ENCODE data around the gene SH2D3A.

SH2D3A gene

DNA sequence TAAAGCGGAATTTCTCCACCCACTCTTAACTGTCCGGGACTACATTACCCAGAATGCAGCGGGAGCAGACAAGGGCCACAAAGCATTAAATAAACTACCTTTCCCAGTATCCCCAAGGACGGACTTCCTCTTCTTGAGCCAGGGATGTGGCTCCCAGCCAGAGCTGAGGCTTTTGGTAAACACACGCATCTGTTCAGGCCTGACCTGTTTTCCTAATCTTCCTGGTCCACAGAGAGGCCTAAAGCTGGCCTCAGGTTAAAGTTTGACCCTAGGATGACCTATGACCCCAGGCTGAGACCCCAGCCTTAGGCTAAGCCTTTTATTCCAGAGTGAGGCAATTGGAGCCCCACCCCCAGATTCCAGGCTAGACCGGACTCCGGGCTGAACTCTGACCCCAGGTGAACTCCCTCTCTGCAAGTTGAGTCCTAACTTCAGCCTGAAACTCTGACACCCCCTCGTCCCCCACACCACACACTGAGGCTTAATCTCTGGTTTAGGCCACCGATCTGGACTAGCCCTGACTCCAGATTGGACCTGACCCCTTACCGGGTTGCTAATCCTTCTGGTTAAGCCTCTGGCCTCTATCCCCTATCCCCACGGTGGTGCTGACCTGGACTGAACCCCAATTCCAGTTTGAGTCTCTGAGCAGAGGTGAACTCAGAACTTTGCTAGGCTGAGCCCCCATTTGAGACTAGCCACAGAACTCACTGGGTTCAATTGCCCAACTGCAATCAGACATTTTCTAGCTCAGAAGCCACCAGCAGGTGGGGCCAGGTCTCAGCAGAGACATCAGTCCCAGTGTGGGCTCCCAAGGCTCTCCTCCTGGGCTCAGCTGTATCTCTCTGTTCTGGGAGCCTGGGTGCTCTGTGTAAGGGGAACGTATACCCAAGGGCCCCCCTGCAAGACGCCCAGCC, 29.1 kb downstream of the SH2D3A start:
- Histone ChIP-seq H3K36me3 (peaks cover 19% of the 10 kb centered on the region), H3K4me3 (ENCODE audit: low read depth in 1 of 2, low read length in 1 of 2) (peak overlapping the region; percentile 81 to 99), H3K9me3 (no peaks in the 10 kb centered on the region), H3K4me1 (ENCODE audit: control insufficient read depth in 1 of 2, insufficient read depth in 1 of 2, low read depth in 1 of 2, low read length in 1 of 2) (peaks cover 53 to 59% of the 10 kb centered on the region in 2 experiments), H3K27ac (peak overlapping the region; percentile 91), H3K27me3 (peaks cover 36% of the 10 kb centered on the region)
- peak; percentile 28 for TF ChIP-seq CTCF (IDR thresholded peaks at IDR 0.05)

DNA sequence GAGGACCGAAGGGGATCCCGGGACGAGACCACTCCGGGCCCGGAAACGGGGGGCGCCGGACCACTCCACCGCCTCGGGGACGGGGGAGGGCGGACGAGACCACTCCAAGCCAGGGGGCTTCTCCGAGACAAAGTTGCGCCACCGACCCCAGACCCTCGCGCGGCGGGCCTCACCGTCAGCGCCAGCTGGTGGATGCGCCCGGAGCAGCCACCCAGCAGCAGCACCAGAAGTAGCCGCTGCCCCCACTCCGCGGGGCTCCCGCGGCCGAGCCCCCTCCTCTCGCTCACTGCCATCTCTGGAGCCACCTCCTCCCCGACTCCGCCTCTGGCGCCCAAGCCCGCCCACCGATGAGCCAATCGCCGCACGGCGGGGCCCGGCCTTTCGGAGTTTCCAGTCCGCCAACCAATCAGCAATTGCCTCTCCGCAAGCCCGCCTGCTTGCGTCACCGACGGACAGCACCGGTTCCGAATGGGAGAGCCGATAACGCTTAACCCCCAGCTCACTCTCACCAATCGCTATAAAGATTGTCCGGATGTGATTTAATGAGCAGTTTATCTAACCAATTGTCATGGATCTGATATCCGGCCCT, 29.9 kb downstream of the SH2D3A start, which contains the start of gene GPR108:
TSS of gene GPR108 (minus strand) at position 297 of the 589 bp plus-strand sequence. CDS start at position 293, 4 bp downstream.
- Histone ChIP-seq H3K27me3 (peaks cover 28% of the 10 kb centered on the region), H3K27ac (peak within 1 kb of the TSS; percentile 91), H3K4me1 (ENCODE audit: control insufficient read depth in 1 of 2, insufficient read depth in 1 of 2, low read depth in 1 of 2, low read length in 1 of 2) (peaks cover 53 to 59% of the 10 kb centered on the region in 2 experiments), H3K4me3 (ENCODE audit: low read depth in 1 of 2, low read length in 1 of 2) (peak within 1 kb of the TSS; percentile 81 to 99), H3K36me3 (peaks cover 27% of the 10 kb centered on the region), H3K9me3 (no peaks in the 10 kb centered on the region)
- TF ChIP-seq CTCF (IDR thresholded peaks at IDR 0.05) = peak; percentile 37

DNA sequence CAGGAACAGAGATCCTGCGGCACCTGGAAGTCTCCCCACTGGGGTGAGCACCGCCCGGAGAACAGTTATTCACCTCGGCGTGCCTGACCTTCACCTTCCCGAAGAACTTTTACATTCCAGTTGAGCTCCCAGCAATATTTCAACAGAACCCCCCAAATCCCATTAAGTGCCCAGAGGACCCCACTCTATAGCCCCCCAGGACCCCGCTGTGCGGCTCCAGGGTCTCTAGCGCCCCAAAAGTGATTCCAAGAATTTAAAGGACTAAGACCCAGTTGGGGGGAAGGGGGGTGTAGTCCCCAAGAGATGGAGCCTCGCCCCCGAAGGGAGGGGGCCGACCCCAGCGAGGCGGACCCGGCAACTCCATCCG, 30.3 kb downstream of the SH2D3A start:
- Histone ChIP-seq H3K36me3 (peaks cover 32% of the 10 kb centered on the region), H3K27me3 (peaks cover 23% of the 10 kb centered on the region), H3K4me3 (ENCODE audit: low read depth in 1 of 2, low read length in 1 of 2) (peak overlapping the region; percentile 81 to 99), H3K9me3 (no peaks in the 10 kb centered on the region), H3K27ac (peak overlapping the region; percentile 91), H3K4me1 (ENCODE audit: control insufficient read depth in 1 of 2, insufficient read depth in 1 of 2, low read depth in 1 of 2, low read length in 1 of 2) (peaks cover 53 to 59% of the 10 kb centered on the region in 2 experiments)
- TF ChIP-seq CTCF (IDR thresholded peaks at IDR 0.05) = no peak

DNA sequence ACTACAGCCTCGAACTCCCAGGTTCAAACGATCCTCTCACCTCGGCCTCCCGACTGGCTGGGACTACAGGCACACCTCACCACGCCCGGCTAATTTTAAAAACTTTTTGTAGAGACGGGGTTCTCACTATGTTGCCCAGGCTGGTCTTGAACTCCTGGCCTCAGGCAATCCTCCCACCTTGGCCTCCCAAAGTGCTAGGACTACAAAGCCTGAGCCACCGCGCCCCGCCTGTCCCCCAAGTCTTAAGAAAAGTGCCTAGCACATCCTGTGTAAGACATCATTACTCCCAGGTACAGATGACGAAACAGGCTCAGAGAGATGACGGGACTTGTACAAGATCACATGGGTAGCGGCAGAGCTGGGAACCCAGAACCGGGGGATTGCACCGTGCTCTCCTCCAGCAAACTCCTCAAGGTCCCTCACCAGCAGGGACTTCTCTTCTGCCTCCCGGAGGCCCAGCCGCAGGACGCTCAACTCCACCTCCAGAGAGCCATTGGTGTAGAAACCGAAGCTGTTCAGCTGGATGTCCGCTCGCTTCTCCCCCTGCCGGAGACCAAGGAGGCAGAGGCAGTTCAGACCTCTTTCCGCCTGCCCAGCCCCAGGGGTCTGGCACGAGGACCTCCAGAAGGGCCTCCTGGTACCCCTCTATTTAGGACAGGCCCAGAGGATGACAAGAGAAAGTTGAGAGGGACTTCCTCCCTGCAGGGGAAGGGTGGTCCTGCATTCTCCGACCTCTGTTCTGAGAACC, 30.9 kb downstream of the SH2D3A start:
- peak overlapping the region; percentile 91 for H3K27ac ChIP-seq

More for the DNA sequence above, 30.9 kb downstream of the SH2D3A start:
- H3K4me1 ChIP-seq (ENCODE audit: control insufficient read depth in 1 of 2, insufficient read depth in 1 of 2, low read depth in 1 of 2, low read length in 1 of 2) = peaks cover 53 to 56% of the 10 kb centered on the region in 2 experiments
- TF ChIP-seq CTCF (IDR thresholded peaks at IDR 0.05) = peak; percentile 74
- H3K27me3 ChIP-seq = peaks cover 18% of the 10 kb centered on the region
- peaks cover 37% of the 10 kb centered on the region for H3K36me3 ChIP-seq
- peak overlapping the region; percentile 81 to 99 for H3K4me3 ChIP-seq (ENCODE audit: low read depth in 1 of 2, low read length in 1 of 2)
- no peaks in the 10 kb centered on the region for H3K9me3 ChIP-seq

All from neutrophil (primary cell).